AG04449 (cell line): ENCODE measurements around the gene NECTIN2.

Source experiments
- CTCF ChIA-PET: fragments of 350-600 bp; formaldehyde crosslinking; extraction: SDS; loops from one replicate; lab custom pipeline; 2021; ENCODE audit warnings: antibody characterized with exemption; lab: Yijun Ruan, JAX
- POLR2A ChIA-PET: fragments of 400-600, 350-600 bp; formaldehyde crosslinking; extraction: SDS; loops from one replicate; lab custom pipeline; 2020; ENCODE audit warnings: antibody characterized with exemption, inconsistent platforms; lab: Yijun Ruan, JAX
- DNase-seq: peaks from one replicate; pipeline ENCODE4 v3.0.0-alpha.2; 2010; ENCODE audit warnings: low read depth, low spot score
- H3K4me3 ChIP-seq: 2 replicates; pipeline ENCODE4 v1.5.1; 2011; ENCODE audit warnings: low read depth, mild to moderate bottlenecking, control low read depth, low read length
- TF ChIP-seq, protein P1 (sequence below): IDR thresholded peaks from one replicate; pipeline ENCODE4 v1.5.1; 2011; ENCODE audit warnings: mild to moderate bottlenecking, moderate library complexity, low read length, control low read depth, inconsistent platforms; ENCODE audit not compliant: insufficient read depth; ENCODE audit errors: missing control alignments

NECTIN2 gene

GRCh38 chr19:44847144-44848035, 1.3 kb downstream of the NECTIN2 start:
- ChIA-PET POLR2A (no interaction called here), CTCF (interaction anchor here (1.0 to 6.7 kb wide), 4 partner anchors 65 to 276 kb away, joined by 3 to 50 read pairs (median 12); no protein-coding TSS in a partner anchor)
- no peak for DNase-seq
- H3K4me3 ChIP-seq, result peak overlapping the region; percentile 89
- TF ChIP-seq, protein P1, sequence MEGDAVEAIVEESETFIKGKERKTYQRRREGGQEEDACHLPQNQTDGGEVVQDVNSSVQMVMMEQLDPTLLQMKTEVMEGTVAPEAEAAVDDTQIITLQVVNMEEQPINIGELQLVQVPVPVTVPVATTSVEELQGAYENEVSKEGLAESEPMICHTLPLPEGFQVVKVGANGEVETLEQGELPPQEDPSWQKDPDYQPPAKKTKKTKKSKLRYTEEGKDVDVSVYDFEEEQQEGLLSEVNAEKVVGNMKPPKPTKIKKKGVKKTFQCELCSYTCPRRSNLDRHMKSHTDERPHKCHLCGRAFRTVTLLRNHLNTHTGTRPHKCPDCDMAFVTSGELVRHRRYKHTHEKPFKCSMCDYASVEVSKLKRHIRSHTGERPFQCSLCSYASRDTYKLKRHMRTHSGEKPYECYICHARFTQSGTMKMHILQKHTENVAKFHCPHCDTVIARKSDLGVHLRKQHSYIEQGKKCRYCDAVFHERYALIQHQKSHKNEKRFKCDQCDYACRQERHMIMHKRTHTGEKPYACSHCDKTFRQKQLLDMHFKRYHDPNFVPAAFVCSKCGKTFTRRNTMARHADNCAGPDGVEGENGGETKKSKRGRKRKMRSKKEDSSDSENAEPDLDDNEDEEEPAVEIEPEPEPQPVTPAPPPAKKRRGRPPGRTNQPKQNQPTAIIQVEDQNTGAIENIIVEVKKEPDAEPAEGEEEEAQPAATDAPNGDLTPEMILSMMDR, result no peak

GRCh38 chr19:44848036-44848811, 2.1 kb downstream of the NECTIN2 start:
- peak overlapping the region; percentile 89 for H3K4me3 ChIP-seq
- no peak for DNase-seq
- ChIA-PET CTCF (interaction anchor here (0.7 to 6.7 kb wide), 6 partner anchors 23 to 277 kb away, joined by 3 to 50 read pairs (median 6); partner anchors contain the start of gene BCAM), POLR2A (no interaction called here)
- TF ChIP-seq, protein P1, result no peak

DNA sequence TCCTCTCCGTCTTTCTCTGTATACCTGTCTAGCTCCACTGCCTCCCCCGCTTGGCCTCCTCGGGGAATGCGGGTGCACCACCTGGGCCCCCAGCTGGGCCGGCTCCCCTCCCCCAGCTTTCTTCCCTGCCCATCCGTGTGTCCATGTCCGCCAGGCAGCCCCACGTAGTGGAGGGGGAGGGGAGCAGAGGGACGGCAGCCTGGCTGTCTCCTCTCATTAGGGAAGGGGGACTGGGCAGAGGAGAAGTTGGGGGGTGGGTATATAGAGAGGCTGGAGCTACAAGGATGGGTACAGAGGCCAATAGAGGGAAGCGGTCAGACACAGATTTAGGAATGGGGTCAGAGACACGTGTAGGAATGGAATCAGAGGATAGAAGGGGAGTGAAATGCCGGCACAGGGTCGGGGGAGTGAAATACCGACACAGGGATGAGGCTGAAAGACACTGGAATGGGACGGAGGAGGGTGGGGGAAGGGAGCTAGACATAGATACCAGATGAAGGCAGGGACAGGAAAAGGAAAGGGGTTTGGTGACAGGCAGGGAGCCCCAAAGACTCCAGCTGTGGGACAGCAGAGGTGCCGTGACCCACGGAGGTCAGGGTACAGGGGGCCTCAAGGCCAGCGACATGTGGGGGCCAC, 2.8 kb downstream of the NECTIN2 start:
- DNase-seq, result no peak
- POLR2A ChIA-PET, result interaction anchor here (0.6 kb wide), 2 partner anchors 8 to 35 kb away, joined by 3 to 4 read pairs; no protein-coding TSS in a partner anchor
- H3K4me3 ChIP-seq, result peak overlapping the region; percentile 89
- CTCF ChIA-PET, result interaction anchor here (0.7 to 6.7 kb wide), 6 partner anchors 22 to 125 kb away, joined by 3 to 50 read pairs (median 6); partner anchors contain the start of gene BCAM
- TF ChIP-seq, protein P1, result no peak

- ChIA-PET POLR2A (interaction anchor here (0.6 kb wide), 1 partner anchor 65 kb away, joined by 4 read pairs; no protein-coding TSS in a partner anchor), CTCF (interaction anchor here (0.6 to 6.7 kb wide), 5 partner anchors 39 to 279 kb away, joined by 3 to 50 read pairs (median 4); no protein-coding TSS in a partner anchor)
- H3K4me3 ChIP-seq, result no peak overlapping the region
- TF ChIP-seq, protein P1, result no peak
- DNase-seq, result no peak
Measured at GRCh38 chr19:44850641-44851109, 4.6 kb downstream of the NECTIN2 start.

DNA sequence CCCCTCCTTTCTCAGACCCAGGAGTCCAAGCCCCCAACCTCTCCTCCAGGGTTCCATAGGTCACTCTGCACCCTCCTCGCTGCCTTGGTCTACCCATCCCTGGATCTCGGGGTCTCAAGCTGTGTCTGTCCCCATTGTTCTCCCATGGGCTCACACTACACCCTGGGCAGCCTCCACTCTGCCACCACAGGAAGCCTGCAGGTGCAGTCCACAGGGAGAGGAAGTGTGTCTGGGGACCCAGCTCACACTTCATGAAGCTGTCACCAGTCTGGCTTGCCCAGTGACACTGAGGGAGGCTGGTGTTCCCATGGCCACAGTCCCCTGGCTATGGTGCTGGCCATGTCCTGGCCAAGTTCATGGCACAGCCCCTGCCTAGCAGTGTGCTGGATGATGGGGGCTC, 5.3 kb downstream of the NECTIN2 start:
- DNase-seq, result no peak
- ChIA-PET CTCF (interaction anchor here (1.2 to 6.7 kb wide), 3 partner anchors 39 to 80 kb away, joined by 3 to 50 read pairs (median 5); no protein-coding TSS in a partner anchor), POLR2A (interaction anchor here (0.6 kb wide), 1 partner anchor 64 kb away, joined by 4 read pairs; no protein-coding TSS in a partner anchor)
- TF ChIP-seq, protein P1, result no peak
- no peak overlapping the region for H3K4me3 ChIP-seq
